ENCODE measurements around the gene MTA1. TPM values are rescaled to one million over a fixed set of nuclear protein-coding genes. Genes with fewer than 3 reads are reported as not detected.

MTA1 gene
- total and polyA plus RNA-seq, 2 of the 8 experiments (the other 6 are each of a cell fraction or from before 2014, with no cell fraction given) = 73.9 to 221 TPM

DNA sequence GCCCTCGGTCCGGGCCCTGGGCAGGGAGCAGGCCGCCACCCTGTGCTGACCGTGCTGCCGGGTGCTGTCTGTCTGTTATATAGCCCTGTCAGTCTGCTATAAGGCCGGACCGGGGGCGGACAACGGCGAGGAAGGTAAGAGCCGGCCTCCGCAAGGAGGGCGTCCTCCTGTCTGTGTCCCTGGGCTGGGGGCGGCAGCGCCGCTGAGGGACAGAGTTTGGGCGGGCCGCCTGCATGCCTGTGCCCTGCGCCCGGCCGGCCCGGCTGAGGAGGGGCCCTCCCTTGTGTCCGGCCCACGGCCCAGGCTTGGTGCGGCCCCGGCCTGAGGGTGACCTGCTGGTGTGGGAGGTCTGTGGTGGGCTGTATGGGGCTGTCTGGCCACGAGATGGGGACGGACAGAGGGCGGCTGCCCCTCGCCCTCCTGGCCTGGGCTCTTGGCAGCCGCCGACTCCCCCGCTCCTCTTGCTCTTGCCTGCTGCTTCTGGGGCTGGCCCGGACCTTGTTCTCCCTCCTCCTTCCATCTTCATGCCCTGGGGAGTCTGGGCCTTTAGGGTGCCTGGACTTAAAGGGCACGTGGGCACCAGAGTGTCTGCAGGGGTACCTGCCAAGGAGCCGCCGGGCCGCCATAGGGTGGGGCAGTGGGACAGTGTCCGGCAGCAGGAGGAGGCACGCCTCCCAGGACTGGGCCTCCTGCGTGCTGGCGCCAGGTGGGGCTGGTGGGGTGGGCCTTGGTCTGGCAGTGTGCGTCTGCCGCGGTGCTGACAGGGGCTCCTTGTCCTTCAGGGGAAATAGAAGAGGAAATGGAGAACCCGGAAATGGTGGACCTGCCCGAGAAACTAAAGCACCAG, 29.9 kb downstream of the MTA1 start:
- WGBS, 2 experiments (ENCODE audit: extremely low coverage in 1 of 2, insufficient coverage in 1 of 2, insufficient read length in 1 of 2, insufficient replicate concordance in 2 of 2, low coverage in 1 of 2, low lambda C conversion rate in 2 of 2, missing lambda C conversion rate in 1 of 2) = 91% methylated on average over 29 of the region's 47 CpGs; no CpG with 5 or more reads in 1 of the 2 experiments
- Histone ChIP-seq H2BK20ac (ENCODE audit: low read length) (no peak overlapping the region), H2BK15ac (ENCODE audit: low read length) (no peak overlapping the region), H2AFZ (ENCODE audit: low read length) (no peak overlapping the region), H3K27me3 (replicated peaks in 1 of 4; ENCODE audit: control insufficient read depth in 3 of 4, extremely low read depth in 1 of 4, insufficient read depth in 3 of 4, low read length in 3 of 4) (no peaks in the 10 kb centered on the region), H4K8ac (ENCODE audit: extremely low read depth, insufficient read depth, low read length) (peak overlapping the region; percentile 21), H3K36me3 (ENCODE audit: control insufficient read depth in 2 of 4, insufficient read depth in 4 of 4, low read length in 3 of 4) (peaks cover 17 to 48% (median 30%) of the 10 kb centered on the region in 4 experiments), H4K5ac (ENCODE audit: insufficient read length, low read depth, low read length) (no peak overlapping the region), H3K23ac (ENCODE audit: insufficient read length) (no peak overlapping the region), H3K27ac (ENCODE audit: low read depth, low read length) (no peak overlapping the region), H3K9ac (replicated peaks in 1 of 4; ENCODE audit: extremely low read depth in 1 of 4, low read depth in 3 of 4, low read length in 3 of 4) (no peak overlapping the region), H4K91ac (replicated peaks; ENCODE audit: insufficient read length, low read length) (no peak overlapping the region), H3K14ac (ENCODE audit: insufficient read length) (no peak overlapping the region), H2BK12ac (ENCODE audit: low read depth, low read length) (no peak overlapping the region), H3K18ac (ENCODE audit: extremely low read depth, low read length) (no peak overlapping the region), H3K23me2 (ENCODE audit: low read depth, low read length) (no peaks in the 10 kb centered on the region), H4K20me1 (replicated peaks in 1 of 2; ENCODE audit: control insufficient read depth in 1 of 2, insufficient read depth in 2 of 2, low read length in 2 of 2) (peaks cover 14 to 19% of the 10 kb centered on the region in 2 experiments), H2AK5ac (ENCODE audit: low read depth, low read length) (no peak overlapping the region), H2BK120ac (replicated peaks; ENCODE audit: low read depth, low read length) (no peak overlapping the region), H3K79me1 (ENCODE audit: low read depth, low read length) (peaks cover 4% of the 10 kb centered on the region; the same call in 1 of the 2 replicates), H3K9me3 (ENCODE audit: insufficient read depth in 2 of 2, low read depth in 1 of 2, low read length in 1 of 2) (no peaks in the 10 kb centered on the region), H3K56ac (replicated peaks; ENCODE audit: insufficient read length, low read depth, low read length) (no peak overlapping the region), H3K4me2 (ENCODE audit: insufficient read depth in 1 of 2, low read depth in 2 of 2, low read length in 2 of 2) (no peak overlapping the region), H2BK5ac (ENCODE audit: low read depth, low read length) (no peak overlapping the region), H3K4me1 (replicated peaks in 1 of 4; ENCODE audit: control insufficient read depth in 3 of 4, insufficient read depth in 4 of 4, low read length in 3 of 4) (no peaks in the 10 kb centered on the region), H3K79me2 (ENCODE audit: control insufficient read depth in 1 of 2, insufficient read depth in 2 of 2, low read length in 2 of 2) (peaks cover 0 to 2% of the 10 kb centered on the region in 2 experiments; a peak in 1 of 4 replicates), H3K4ac (replicated peaks; ENCODE audit: insufficient read length, low read depth, low read length) (no peak overlapping the region), H3K4me3 (ENCODE audit: extremely low read depth in 1 of 4, insufficient read depth in 2 of 4, low read depth in 3 of 4, low read length in 4 of 4) (no peak overlapping the region)
- FAIRE-seq = no peak
- ChIA-PET CTCF (ENCODE audit: partially characterized antibody) (interaction anchor here (0.6 to 2.5 kb wide), 5 partner anchors 13 to 58 kb away, joined by 3 to 11 read pairs (median 4); no protein-coding TSS in a partner anchor), POLR2A (ENCODE audit: partially characterized antibody) (interaction anchor here (0.6 kb wide), 1 partner anchor 52 kb away, joined by 3 read pairs; no protein-coding TSS in a partner anchor)
- DNase-seq (ENCODE audit: low read depth in 1 of 2, low spot score in 2 of 2) = no peak
- TF ChIP-seq USF2 (IDR thresholded peaks at IDR 0.05; ENCODE audit: low read length) = no peak
- no peak for TF ChIP-seq TAF7 (optimal IDR thresholded peaks at IDR 0.05; ENCODE audit: borderline replicate concordance, low read depth, low read length)
- TF ChIP-seq ZNF274 (IDR thresholded peaks at IDR 0.05; ENCODE audit: borderline replicate concordance, extremely low read depth, low read length) = no peak
- TF ChIP-seq ASH2L (IDR thresholded peaks at IDR 0.05; ENCODE audit: low read length) = no peak
- no peak for TF ChIP-seq YY1 (IDR thresholded peaks at IDR 0.05; ENCODE audit: low read depth, low read length)
- TF ChIP-seq GABPA (IDR thresholded peaks at IDR 0.05; ENCODE audit: borderline replicate concordance, insufficient read depth, low read length) = no peak
- TF ChIP-seq SUZ12 (IDR thresholded peaks at IDR 0.05; ENCODE audit: low read length) = no peak
- TF ChIP-seq TCF12 (IDR thresholded peaks at IDR 0.05; ENCODE audit: low read depth, low read length) = no peak
- TF ChIP-seq HDAC2 (IDR thresholded peaks at IDR 0.05; ENCODE audit: borderline replicate concordance in 1 of 2, low read depth in 2 of 2, low read length in 2 of 2) = no peak

All from H1 (cell line).